Thyroid gland (tissue), 4 donors: ENCODE data around the gene WNK1.

ENCODE experiments used
- POLR2A ChIP-seq, 2 donors: fragments of 450-650 bp; IDR thresholded peaks; one replicate each; pipeline ENCODE4 v1.6.1; 2017; ENCODE audit warnings: antibody characterized with exemption in 2 of 2, mild to moderate bottlenecking in 2 of 2, moderate library complexity in 1 of 2
- TF ChIP-seq, protein P1 (sequence below), 6 experiments: fragments of 200-600 bp in 3 of 6; fragments of 450-650 bp in 3 of 6; sonication (generic) in 3 of 6; IDR thresholded peaks; one replicate each; pipeline ENCODE4 v1.5.1; 2016 to 2019; ENCODE audit warnings: antibody characterized with exemption in 6 of 6, mild to moderate bottlenecking in 2 of 6, inconsistent platforms in 1 of 6, moderate library complexity in 1 of 6

- TF ChIP-seq, protein P1, sequence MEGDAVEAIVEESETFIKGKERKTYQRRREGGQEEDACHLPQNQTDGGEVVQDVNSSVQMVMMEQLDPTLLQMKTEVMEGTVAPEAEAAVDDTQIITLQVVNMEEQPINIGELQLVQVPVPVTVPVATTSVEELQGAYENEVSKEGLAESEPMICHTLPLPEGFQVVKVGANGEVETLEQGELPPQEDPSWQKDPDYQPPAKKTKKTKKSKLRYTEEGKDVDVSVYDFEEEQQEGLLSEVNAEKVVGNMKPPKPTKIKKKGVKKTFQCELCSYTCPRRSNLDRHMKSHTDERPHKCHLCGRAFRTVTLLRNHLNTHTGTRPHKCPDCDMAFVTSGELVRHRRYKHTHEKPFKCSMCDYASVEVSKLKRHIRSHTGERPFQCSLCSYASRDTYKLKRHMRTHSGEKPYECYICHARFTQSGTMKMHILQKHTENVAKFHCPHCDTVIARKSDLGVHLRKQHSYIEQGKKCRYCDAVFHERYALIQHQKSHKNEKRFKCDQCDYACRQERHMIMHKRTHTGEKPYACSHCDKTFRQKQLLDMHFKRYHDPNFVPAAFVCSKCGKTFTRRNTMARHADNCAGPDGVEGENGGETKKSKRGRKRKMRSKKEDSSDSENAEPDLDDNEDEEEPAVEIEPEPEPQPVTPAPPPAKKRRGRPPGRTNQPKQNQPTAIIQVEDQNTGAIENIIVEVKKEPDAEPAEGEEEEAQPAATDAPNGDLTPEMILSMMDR (IDR thresholded peaks at IDR 0.05), result peak in 5 of 6 experiments; percentile 39 to 72 (median 62)
- TF ChIP-seq POLR2A (IDR thresholded peaks at IDR 0.05), result peak in 1 of 2 donors; percentile 63
Observed at GRCh38 chr12:751192-751998, 984 bp upstream of the WNK1 start.
